ENCODE data around the gene NCK2. TPM values are rescaled to one million over a fixed set of nuclear protein-coding genes. Genes with fewer than 3 reads are reported as not detected.

Gene NCK2
- total and polyA plus RNA-seq, 10 of the 15 experiments (the other 5 are each of a cell fraction or from before 2014, with no cell fraction given): 1.2 to 30.9 (median 14.1) TPM

DNA sequence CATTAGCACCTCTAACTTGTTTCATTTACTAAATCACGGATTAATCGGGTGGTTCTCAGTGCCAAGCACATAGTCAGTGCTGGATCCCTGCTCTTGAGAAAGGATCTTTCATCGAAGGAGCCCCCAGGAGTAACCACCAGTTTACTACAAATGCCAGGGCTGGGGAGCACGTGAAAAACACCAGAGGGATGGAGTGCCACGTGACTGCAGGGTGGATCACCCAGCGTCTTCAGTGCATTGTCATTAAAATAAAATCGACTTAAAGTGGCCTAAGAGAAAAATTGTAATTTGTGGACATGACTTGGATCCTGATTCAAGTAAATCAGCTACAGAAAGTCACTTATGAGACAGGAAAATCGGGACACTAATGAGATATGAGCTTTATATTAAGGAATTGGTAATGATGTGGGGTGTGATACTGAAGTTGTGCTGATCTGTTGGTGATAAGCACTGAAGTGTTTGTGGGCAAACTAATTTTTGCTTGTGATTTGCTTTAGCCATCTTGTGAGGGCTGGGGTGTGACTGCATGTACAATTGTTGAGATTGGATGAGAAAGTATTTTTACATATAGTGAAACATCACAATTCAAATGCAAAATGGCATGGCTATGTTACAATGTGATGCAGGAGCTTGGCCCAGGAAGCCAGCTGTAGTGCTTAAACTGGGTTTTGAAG, 63.8 kb downstream of the NCK2 start (continued):
- TF ChIP-seq, protein P1, sequence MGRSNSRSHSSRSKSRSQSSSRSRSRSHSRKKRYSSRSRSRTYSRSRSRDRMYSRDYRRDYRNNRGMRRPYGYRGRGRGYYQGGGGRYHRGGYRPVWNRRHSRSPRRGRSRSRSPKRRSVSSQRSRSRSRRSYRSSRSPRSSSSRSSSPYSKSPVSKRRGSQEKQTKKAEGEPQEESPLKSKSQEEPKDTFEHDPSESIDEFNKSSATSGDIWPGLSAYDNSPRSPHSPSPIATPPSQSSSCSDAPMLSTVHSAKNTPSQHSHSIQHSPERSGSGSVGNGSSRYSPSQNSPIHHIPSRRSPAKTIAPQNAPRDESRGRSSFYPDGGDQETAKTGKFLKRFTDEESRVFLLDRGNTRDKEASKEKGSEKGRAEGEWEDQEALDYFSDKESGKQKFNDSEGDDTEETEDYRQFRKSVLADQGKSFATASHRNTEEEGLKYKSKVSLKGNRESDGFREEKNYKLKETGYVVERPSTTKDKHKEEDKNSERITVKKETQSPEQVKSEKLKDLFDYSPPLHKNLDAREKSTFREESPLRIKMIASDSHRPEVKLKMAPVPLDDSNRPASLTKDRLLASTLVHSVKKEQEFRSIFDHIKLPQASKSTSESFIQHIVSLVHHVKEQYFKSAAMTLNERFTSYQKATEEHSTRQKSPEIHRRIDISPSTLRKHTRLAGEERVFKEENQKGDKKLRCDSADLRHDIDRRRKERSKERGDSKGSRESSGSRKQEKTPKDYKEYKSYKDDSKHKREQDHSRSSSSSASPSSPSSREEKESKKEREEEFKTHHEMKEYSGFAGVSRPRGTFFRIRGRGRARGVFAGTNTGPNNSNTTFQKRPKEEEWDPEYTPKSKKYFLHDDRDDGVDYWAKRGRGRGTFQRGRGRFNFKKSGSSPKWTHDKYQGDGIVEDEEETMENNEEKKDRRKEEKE (IDR thresholded peaks at IDR 0.05): no peak
- TF ChIP-seq WRNIP1 (IDR thresholded peaks at IDR 0.05; ENCODE audit: borderline replicate concordance, low read depth, low read length) (no peak), POLR2A (IDR thresholded peaks at IDR 0.05; ENCODE audit: low read depth, low read length) (no peak)
- TF ChIP-seq, protein P2, sequence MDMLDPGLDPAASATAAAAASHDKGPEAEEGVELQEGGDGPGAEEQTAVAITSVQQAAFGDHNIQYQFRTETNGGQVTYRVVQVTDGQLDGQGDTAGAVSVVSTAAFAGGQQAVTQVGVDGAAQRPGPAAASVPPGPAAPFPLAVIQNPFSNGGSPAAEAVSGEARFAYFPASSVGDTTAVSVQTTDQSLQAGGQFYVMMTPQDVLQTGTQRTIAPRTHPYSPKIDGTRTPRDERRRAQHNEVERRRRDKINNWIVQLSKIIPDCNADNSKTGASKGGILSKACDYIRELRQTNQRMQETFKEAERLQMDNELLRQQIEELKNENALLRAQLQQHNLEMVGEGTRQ (IDR thresholded peaks at IDR 0.05; ENCODE audit: borderline replicate concordance, low read depth, low read length): no peak

DNA sequence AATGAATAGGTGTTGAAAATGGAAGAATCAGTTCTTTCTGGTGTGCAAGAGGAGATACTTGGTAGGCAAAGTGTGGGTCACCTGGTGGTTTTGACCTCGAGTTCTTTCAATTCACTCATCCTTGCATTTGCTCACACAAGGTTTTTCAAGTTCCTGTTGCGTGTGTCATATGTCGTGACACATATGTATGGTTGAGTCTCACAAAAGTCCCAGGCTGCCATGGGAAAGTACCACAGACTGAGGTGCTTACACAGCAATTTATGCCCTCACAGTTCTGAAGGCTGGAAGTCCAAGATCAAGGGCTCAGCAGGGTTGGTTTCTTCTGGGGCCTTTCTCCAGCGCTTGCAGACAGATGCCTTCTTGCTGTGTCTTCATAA, 64.4 kb downstream of the NCK2 start:
- Histone ChIP-seq H3K9me3 (replicated peaks; ENCODE audit: control insufficient read depth, insufficient read depth, low read length) (peaks cover 2% of the 10 kb centered on the region; the same call in 1 of the 3 replicates), H2AFZ (ENCODE audit: control insufficient read depth, low read depth, low read length) (no peak overlapping the region), H3K4me1 (ENCODE audit: control insufficient read depth, insufficient read depth, low read length) (peaks cover 48% of the 10 kb centered on the region), H3K9ac (ENCODE audit: control insufficient read depth, insufficient read depth, low read length) (no peak overlapping the region), H3K4me2 (ENCODE audit: control insufficient read depth, insufficient read depth) (peak overlapping the region; percentile 11; the same call in 1 of the 2 replicates), H4K20me1 (ENCODE audit: control insufficient read depth, insufficient read depth) (no peaks in the 10 kb centered on the region), H3K4me3 (no peak overlapping the region), H3K27ac (ENCODE audit: control insufficient read depth, insufficient read depth) (peak overlapping the region; percentile 61), H3K79me2 (ENCODE audit: control insufficient read depth, insufficient read depth, low read length) (peaks cover 68% of the 10 kb centered on the region), H3K36me3 (ENCODE audit: control insufficient read depth in 2 of 2, insufficient read depth in 2 of 2, low read length in 1 of 2) (no peaks in the 10 kb centered on the region), H3K27me3 (replicated peaks in 1 of 2; ENCODE audit: control insufficient read depth in 2 of 2, insufficient read depth in 2 of 2, low read length in 1 of 2) (no peaks in the 10 kb centered on the region)
- intact Hi-C loops (cut with micrococcal nuclease; ENCODE audit: unreplicated experiment) (no loop called here), in situ Hi-C loops (cut with MboI) (no loop called here)
- DNase-seq (ENCODE audit: low read depth, low spot score) (no peak), ATAC-seq (peak; percentile 32), FAIRE-seq (no peak)
- RAD21 ChIA-PET (ENCODE audit: unreplicated experiment): interaction anchor here (1.4 kb wide), 1 partner anchor 10 kb away, joined by 5 read pairs; no protein-coding TSS in a partner anchor
- 26% methylated on average over 4 of the region's 4 CpGs for WGBS (ENCODE audit: insufficient coverage, insufficient replicate concordance, low lambda C conversion rate, missing lambda C conversion rate)
- CTCF ChIA-PET: interaction anchor here (0.9 to 1.5 kb wide), 3 partner anchors 10 to 53 kb away, joined by 3 to 4 read pairs (median 3); no protein-coding TSS in a partner anchor
- no TSS peak for BruUV-seq (replicated peaks)
- SMC1A ChIA-PET (ENCODE audit: uncharacterized antibody, unreplicated experiment): interaction anchor here (1.0 to 5.7 kb wide), 5 partner anchors 9 to 53 kb away, joined by 3 to 93 read pairs (median 8); no protein-coding TSS in a partner anchor
- POLR2A ChIA-PET: interaction anchor here (1.3 to 5.2 kb wide), 2 partner anchors 11 to 13 kb away, joined by 4 to 27 read pairs; no protein-coding TSS in a partner anchor
- TF ChIP-seq, protein P3, sequence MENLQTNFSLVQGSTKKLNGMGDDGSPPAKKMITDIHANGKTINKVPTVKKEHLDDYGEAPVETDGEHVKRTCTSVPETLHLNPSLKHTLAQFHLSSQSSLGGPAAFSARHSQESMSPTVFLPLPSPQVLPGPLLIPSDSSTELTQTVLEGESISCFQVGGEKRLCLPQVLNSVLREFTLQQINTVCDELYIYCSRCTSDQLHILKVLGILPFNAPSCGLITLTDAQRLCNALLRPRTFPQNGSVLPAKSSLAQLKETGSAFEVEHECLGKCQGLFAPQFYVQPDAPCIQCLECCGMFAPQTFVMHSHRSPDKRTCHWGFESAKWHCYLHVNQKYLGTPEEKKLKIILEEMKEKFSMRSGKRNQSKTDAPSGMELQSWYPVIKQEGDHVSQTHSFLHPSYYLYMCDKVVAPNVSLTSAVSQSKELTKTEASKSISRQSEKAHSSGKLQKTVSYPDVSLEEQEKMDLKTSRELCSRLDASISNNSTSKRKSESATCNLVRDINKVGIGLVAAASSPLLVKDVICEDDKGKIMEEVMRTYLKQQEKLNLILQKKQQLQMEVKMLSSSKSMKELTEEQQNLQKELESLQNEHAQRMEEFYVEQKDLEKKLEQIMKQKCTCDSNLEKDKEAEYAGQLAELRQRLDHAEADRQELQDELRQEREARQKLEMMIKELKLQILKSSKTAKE (IDR thresholded peaks at IDR 0.05; ENCODE audit: low read depth, poor library complexity, severe bottlenecking): no peak
- no peak for TF ChIP-seq NBN (IDR thresholded peaks at IDR 0.05)
- TF ChIP-seq, protein P4, sequence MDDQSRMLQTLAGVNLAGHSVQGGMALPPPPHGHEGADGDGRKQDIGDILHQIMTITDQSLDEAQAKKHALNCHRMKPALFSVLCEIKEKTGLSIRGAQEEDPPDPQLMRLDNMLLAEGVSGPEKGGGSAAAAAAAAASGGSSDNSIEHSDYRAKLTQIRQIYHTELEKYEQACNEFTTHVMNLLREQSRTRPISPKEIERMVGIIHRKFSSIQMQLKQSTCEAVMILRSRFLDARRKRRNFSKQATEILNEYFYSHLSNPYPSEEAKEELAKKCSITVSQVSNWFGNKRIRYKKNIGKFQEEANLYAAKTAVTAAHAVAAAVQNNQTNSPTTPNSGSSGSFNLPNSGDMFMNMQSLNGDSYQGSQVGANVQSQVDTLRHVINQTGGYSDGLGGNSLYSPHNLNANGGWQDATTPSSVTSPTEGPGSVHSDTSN (IDR thresholded peaks at IDR 0.05; ENCODE audit: insufficient replicate concordance, low read depth, low read length): no peak
- no peak for TF ChIP-seq CBFB (IDR thresholded peaks at IDR 0.05; ENCODE audit: low read depth)
- TF ChIP-seq RUNX3 (IDR thresholded peaks at IDR 0.05; ENCODE audit: low read length): peak; percentile 61
- no peak for TF ChIP-seq EZH2 (IDR thresholded peaks at IDR 0.05; ENCODE audit: borderline replicate concordance, control insufficient read depth, low read depth, low read length)
- peak; percentile 28; the same call in 1 of the 2 replicates for TF ChIP-seq CBX5 (IDR thresholded peaks at IDR 0.05; ENCODE audit: low read depth)
- TF ChIP-seq, protein P5, sequence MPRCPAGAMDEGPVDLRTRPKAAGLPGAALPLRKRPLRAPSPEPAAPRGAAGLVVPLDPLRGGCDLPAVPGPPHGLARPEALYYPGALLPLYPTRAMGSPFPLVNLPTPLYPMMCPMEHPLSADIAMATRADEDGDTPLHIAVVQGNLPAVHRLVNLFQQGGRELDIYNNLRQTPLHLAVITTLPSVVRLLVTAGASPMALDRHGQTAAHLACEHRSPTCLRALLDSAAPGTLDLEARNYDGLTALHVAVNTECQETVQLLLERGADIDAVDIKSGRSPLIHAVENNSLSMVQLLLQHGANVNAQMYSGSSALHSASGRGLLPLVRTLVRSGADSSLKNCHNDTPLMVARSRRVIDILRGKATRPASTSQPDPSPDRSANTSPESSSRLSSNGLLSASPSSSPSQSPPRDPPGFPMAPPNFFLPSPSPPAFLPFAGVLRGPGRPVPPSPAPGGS (IDR thresholded peaks at IDR 0.05; ENCODE audit: borderline replicate concordance, insufficient read depth, low read depth, low read length, poor library complexity, severe bottlenecking): peak; percentile 55

All from GM12878 (cell line).